ENCODE results near the gene BRMS1L.

GRCh38 chr14:35809597-35809996 lies 16.5 kb upstream of the BRMS1L start:
- TF ChIP-seq CTCF (IDR thresholded peaks at IDR 0.05) = no peak
- TF ChIP-seq ZFX (IDR thresholded peaks at IDR 0.05; ENCODE audit: borderline replicate concordance) = no peak
